Measurements from ENCODE around the gene ABHD1. TPM values are rescaled to one million over a fixed set of nuclear protein-coding genes. Genes with fewer than 3 reads are reported as not detected.

ABHD1 gene
- total and polyA plus RNA-seq, 2 experiments from 2014 or later = 0.38 to 0.55 TPM

DNA sequence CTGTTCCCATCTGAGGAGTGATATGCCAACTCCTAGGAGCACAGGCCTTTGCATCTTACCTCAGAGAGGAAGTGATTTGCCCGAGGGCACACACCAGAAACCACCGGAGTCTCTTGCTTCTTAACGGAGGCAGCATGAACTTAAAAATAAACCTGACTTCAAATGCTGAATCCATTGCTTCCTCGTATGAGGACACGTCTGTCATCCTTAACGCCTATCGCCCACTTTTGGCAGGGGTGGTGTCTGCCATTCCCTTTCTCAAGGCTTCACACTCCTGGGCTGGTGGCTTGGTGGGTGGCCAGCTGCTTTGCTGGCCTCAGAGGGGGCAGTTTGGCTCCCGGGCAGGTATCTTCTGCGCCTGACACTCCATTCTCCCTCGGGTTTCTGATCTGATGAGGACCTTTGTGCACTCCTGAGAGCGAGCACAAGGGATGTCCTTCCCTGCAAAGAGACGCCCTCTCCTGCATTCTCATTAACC is 11.9 kb downstream of the ABHD1 start (continued):
- TF ChIP-seq, protein P1, sequence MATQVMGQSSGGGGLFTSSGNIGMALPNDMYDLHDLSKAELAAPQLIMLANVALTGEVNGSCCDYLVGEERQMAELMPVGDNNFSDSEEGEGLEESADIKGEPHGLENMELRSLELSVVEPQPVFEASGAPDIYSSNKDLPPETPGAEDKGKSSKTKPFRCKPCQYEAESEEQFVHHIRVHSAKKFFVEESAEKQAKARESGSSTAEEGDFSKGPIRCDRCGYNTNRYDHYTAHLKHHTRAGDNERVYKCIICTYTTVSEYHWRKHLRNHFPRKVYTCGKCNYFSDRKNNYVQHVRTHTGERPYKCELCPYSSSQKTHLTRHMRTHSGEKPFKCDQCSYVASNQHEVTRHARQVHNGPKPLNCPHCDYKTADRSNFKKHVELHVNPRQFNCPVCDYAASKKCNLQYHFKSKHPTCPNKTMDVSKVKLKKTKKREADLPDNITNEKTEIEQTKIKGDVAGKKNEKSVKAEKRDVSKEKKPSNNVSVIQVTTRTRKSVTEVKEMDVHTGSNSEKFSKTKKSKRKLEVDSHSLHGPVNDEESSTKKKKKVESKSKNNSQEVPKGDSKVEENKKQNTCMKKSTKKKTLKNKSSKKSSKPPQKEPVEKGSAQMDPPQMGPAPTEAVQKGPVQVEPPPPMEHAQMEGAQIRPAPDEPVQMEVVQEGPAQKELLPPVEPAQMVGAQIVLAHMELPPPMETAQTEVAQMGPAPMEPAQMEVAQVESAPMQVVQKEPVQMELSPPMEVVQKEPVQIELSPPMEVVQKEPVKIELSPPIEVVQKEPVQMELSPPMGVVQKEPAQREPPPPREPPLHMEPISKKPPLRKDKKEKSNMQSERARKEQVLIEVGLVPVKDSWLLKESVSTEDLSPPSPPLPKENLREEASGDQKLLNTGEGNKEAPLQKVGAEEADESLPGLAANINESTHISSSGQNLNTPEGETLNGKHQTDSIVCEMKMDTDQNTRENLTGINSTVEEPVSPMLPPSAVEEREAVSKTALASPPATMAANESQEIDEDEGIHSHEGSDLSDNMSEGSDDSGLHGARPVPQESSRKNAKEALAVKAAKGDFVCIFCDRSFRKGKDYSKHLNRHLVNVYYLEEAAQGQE (IDR thresholded peaks at IDR 0.05; ENCODE audit: unreplicated experiment) = no peak
- TF ChIP-seq STAT1 (IDR thresholded peaks at IDR 0.05; ENCODE audit: unreplicated experiment) (no peak), POLR2AphosphoS5 (IDR thresholded peaks at IDR 0.05; ENCODE audit: low read depth) (no peak)

DNA sequence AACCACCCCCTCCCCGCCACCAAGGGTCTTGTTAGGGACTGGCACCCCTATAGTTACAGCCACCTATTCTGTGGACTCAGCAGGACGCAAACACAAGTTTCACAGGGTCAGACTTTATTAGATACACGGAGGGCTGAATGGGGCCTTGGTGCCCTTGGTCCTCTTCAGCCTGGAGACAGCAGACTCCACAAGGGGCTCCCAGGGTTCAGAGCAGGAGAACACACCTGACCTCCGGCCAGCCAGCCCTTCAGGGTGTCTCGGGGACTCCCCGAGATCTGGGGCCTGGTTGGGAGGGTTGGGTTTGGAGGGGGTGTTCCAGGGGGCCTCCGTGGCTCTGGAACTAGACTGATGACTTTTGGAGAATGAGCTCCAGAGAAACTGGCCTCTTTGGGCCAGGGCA is 13.1 kb downstream of the ABHD1 start:
- H4K20me1 ChIP-seq (replicated peaks; ENCODE audit: insufficient read depth) = peaks cover 10% of the 10 kb centered on the region; the same call in 1 of the 2 replicates
- H2AFZ ChIP-seq = no peak overlapping the region
- H3K36me3 ChIP-seq (ENCODE audit: insufficient read depth) = no peaks in the 10 kb centered on the region
- H3K4me3 Mint-ChIP-seq = no peak overlapping the region
- no peaks in the 10 kb centered on the region for H3K9me3 Mint-ChIP-seq
- H3K27me3 Mint-ChIP-seq (ENCODE audit: insufficient read depth, low read depth, poor library complexity) = peaks cover 8% of the 10 kb centered on the region
- peaks cover 11% of the 10 kb centered on the region for H3K79me2 ChIP-seq (replicated peaks; ENCODE audit: insufficient read depth)
- no peak overlapping the region for H3K27ac ChIP-seq (ENCODE audit: low read depth)
- H3K4me1 Mint-ChIP-seq = peaks cover 10% of the 10 kb centered on the region; the same call in 2 of the 3 replicates
- no peak overlapping the region for H3K27ac Mint-ChIP-seq
- H3K36me3 Mint-ChIP-seq (ENCODE audit: low read depth) = peaks cover 13% of the 10 kb centered on the region; the same call in 2 of the 3 replicates
- no peaks in the 10 kb centered on the region for H3K9me2 ChIP-seq (ENCODE audit: insufficient read depth)
- TF ChIP-seq CREB1 (CRISPR knock-in tag; IDR thresholded peaks at IDR 0.05; ENCODE audit: low read depth) (no peak), ZNF114 (CRISPR knock-in tag; IDR thresholded peaks at IDR 0.05) (no peak), POLR2AphosphoS5 (IDR thresholded peaks at IDR 0.05; ENCODE audit: low read depth) (no peak), NANOG (IDR thresholded peaks at IDR 0.05; ENCODE audit: borderline replicate concordance) (no peak), STAT1 (IDR thresholded peaks at IDR 0.05; ENCODE audit: unreplicated experiment) (no peak), JUNB (IDR thresholded peaks at IDR 0.05; ENCODE audit: unreplicated experiment) (no peak)
- TF ChIP-seq, protein P1 (IDR thresholded peaks at IDR 0.05; ENCODE audit: unreplicated experiment) = no peak
- TF ChIP-seq, protein P2, sequence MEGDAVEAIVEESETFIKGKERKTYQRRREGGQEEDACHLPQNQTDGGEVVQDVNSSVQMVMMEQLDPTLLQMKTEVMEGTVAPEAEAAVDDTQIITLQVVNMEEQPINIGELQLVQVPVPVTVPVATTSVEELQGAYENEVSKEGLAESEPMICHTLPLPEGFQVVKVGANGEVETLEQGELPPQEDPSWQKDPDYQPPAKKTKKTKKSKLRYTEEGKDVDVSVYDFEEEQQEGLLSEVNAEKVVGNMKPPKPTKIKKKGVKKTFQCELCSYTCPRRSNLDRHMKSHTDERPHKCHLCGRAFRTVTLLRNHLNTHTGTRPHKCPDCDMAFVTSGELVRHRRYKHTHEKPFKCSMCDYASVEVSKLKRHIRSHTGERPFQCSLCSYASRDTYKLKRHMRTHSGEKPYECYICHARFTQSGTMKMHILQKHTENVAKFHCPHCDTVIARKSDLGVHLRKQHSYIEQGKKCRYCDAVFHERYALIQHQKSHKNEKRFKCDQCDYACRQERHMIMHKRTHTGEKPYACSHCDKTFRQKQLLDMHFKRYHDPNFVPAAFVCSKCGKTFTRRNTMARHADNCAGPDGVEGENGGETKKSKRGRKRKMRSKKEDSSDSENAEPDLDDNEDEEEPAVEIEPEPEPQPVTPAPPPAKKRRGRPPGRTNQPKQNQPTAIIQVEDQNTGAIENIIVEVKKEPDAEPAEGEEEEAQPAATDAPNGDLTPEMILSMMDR (conservative IDR thresholded peaks at IDR 0.05; ENCODE audit: low read depth in 2 of 2) = no peak
- TF ChIP-seq, protein P3, sequence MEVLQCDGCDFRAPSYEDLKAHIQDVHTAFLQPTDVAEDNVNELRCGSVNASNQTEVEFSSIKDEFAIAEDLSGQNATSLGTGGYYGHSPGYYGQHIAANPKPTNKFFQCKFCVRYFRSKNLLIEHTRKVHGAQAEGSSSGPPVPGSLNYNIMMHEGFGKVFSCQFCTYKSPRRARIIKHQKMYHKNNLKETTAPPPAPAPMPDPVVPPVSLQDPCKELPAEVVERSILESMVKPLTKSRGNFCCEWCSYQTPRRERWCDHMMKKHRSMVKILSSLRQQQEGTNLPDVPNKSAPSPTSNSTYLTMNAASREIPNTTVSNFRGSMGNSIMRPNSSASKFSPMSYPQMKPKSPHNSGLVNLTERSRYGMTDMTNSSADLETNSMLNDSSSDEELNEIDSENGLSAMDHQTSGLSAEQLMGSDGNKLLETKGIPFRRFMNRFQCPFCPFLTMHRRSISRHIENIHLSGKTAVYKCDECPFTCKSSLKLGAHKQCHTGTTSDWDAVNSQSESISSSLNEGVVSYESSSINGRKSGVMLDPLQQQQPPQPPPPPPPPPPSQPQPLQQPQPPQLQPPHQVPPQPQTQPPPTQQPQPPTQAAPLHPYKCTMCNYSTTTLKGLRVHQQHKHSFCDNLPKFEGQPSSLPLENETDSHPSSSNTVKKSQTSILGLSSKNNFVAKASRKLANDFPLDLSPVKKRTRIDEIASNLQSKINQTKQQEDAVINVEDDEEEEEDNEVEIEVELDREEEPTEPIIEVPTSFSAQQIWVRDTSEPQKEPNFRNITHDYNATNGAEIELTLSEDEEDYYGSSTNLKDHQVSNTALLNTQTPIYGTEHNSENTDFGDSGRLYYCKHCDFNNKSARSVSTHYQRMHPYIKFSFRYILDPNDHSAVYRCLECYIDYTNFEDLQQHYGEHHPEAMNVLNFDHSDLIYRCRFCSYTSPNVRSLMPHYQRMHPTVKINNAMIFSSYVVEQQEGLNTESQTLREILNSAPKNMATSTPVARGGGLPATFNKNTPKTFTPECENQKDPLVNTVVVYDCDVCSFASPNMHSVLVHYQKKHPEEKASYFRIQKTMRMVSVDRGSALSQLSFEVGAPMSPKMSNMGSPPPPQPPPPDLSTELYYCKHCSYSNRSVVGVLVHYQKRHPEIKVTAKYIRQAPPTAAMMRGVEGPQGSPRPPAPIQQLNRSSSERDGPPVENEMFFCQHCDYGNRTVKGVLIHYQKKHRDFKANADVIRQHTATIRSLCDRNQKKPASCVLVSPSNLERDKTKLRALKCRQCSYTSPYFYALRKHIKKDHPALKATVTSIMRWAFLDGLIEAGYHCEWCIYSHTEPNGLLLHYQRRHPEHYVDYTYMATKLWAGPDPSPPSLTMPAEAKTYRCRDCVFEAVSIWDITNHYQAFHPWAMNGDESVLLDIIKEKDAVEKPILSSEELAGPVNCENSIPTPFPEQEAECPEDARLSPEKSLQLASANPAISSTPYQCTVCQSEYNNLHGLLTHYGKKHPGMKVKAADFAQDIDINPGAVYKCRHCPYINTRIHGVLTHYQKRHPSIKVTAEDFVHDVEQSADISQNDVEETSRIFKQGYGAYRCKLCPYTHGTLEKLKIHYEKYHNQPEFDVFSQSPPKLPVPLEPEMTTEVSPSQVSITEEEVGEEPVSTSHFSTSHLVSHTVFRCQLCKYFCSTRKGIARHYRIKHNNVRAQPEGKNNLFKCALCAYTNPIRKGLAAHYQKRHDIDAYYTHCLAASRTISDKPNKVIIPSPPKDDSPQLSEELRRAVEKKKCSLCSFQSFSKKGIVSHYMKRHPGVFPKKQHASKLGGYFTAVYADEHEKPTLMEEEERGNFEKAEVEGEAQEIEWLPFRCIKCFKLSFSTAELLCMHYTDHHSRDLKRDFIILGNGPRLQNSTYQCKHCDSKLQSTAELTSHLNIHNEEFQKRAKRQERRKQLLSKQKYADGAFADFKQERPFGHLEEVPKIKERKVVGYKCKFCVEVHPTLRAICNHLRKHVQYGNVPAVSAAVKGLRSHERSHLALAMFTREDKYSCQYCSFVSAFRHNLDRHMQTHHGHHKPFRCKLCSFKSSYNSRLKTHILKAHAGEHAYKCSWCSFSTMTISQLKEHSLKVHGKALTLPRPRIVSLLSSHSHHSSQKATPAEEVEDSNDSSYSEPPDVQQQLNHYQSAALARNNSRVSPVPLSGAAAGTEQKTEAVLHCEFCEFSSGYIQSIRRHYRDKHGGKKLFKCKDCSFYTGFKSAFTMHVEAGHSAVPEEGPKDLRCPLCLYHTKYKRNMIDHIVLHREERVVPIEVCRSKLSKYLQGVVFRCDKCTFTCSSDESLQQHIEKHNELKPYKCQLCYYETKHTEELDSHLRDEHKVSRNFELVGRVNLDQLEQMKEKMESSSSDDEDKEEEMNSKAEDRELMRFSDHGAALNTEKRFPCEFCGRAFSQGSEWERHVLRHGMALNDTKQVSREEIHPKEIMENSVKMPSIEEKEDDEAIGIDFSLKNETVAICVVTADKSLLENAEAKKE (CRISPR knock-in tag; IDR thresholded peaks at IDR 0.05) = no peak
- H3K4me2 ChIP-seq = no peak overlapping the region
- H3K4me1 ChIP-seq (ENCODE audit: insufficient read depth) = peaks cover 6% of the 10 kb centered on the region; the same call in 1 of the 2 replicates
- no peak for DNase-seq (ENCODE audit: low spot score)
- no peaks in the 10 kb centered on the region for H3K27me3 ChIP-seq (ENCODE audit: insufficient read depth)
- no peaks in the 10 kb centered on the region; the same call in 1 of the 2 replicates for H3F3A ChIP-seq (replicated peaks; ENCODE audit: low read depth)
- no peak overlapping the region for H3K4me3 ChIP-seq
- no peak for ATAC-seq

Measured in GM23338 (cell line).